A673 (cell line): ENCODE results near the gene ANGPTL1.

Experiments
- CTCF ChIP-seq: fragments of 300-800, 200-600 bp; sonication (generic); conservative IDR thresholded peaks from 2 replicates; pipeline ENCODE4 v1.5.1; 2017; ENCODE audit warnings: low read depth, mild to moderate bottlenecking, antibody characterized with exemption, low read length, moderate library complexity, mixed read lengths
- EZH2 ChIP-seq: fragments of 200-600 bp; sonication (generic); IDR thresholded peaks from 2 replicates; pipeline ENCODE4 v1.6.1; 2017; ENCODE audit warnings: borderline replicate concordance, low read depth, mild to moderate bottlenecking, mixed read lengths, antibody characterized with exemption, low read length; ENCODE audit not compliant: poor library complexity, severe bottlenecking

GRCh38 chr1:178874966-178875365 is 4.1 kb upstream of the ANGPTL1 start:
- TF ChIP-seq CTCF: no peak
- TF ChIP-seq EZH2: no peak
